Uterus (tissue), 4 donors: ENCODE measurements around the gene SLC6A7. TPM values are rescaled to one million over a fixed set of nuclear protein-coding genes. Genes with fewer than 3 reads are reported as not detected.

ENCODE experiments used
- DNase-seq, 2 donors: peaks; one replicate each; pipeline ENCODE4 v3.0.0-alpha.2; 2019 to 2020
- H3K27ac ChIP-seq, 2 donors: fragments of 200-600 bp; sonication (generic); 1 replicate in 1 of 2; 2 replicates in 1 of 2; pipeline ENCODE4 v1.5.1; 2016 to 2018
- H3K27me3 ChIP-seq, 2 donors: fragments of 200-600 bp; sonication (generic); one replicate each; pipeline ENCODE4 v1.5.1; 2018 to 2019; ENCODE audit warnings: control low read depth in 1 of 2
- H3K36me3 ChIP-seq, 2 donors: fragments of 200-600 bp; sonication (generic); one replicate each; pipeline ENCODE4 v1.5.1; 2019; ENCODE audit warnings: control low read depth in 1 of 2
- H3K4me1 ChIP-seq, 2 donors: fragments of 200-600 bp; sonication (generic); one replicate each; pipeline ENCODE4 v1.5.1; 2018 to 2019; ENCODE audit warnings: control low read depth in 1 of 2
- H3K4me3 ChIP-seq, 2 donors: fragments of 200-600 bp; sonication (generic); 1 replicate in 1 of 2; 2 replicates in 1 of 2; pipeline ENCODE4 v1.5.1; 2018 to 2019; ENCODE audit warnings: mild to moderate bottlenecking in 1 of 2
- H3K9me3 ChIP-seq, 2 donors: fragments of 200-600 bp; sonication (generic); one replicate each; pipeline ENCODE4 v1.5.1; 2019; ENCODE audit warnings: control low read depth in 1 of 2
- CTCF ChIP-seq, 4 experiments: fragments of 200-600 bp in 2 of 4; fragments of 450-650 bp in 2 of 4; sonication (generic) in 2 of 4; IDR thresholded peaks; one replicate each; pipeline ENCODE4 v1.5.1; 2016 to 2019; ENCODE audit warnings: antibody characterized with exemption in 4 of 4, mild to moderate bottlenecking in 2 of 4, moderate library complexity in 1 of 4
- POLR2A ChIP-seq, 2 donors: fragments of 450-650 bp; IDR thresholded peaks; one replicate each; pipeline ENCODE4 v1.6.1; 2016; ENCODE audit warnings: antibody characterized with exemption in 2 of 2, mild to moderate bottlenecking in 1 of 2, moderate library complexity in 1 of 2
- intact Hi-C: fragments of 100-400 bp; cut with DNase I; formaldehyde crosslinking; loops from one replicate; pipeline ENCODE4 v1.15.1; 2023; ENCODE audit warnings: low total_unique reads
- total RNA-seq, 4 donors: library from RNA; depleted of rRNA in 3 of 4; stranded (reverse); fragments of >200 nt in 3 of 4; gene quantifications; one replicate each; pipeline versions ENCODE4 v1.1.0 to v1.2.4, GENCODE V29; 2014 to 2023
- donor health status: DM: yes; HTN: yes; CAD: no.

The SLC6A7 gene
- total RNA-seq, 4 donors from 2014 or later: not detected

GRCh38 chr5:150222906-150223305 is 33.0 kb downstream of the SLC6A7 start:
- no peak for DNase-seq
- H3K27me3 ChIP-seq: no peaks in the 10 kb centered on the region
- no peak overlapping the region for H3K27ac ChIP-seq
- H3K4me1 ChIP-seq: no peaks in the 10 kb centered on the region
- H3K4me3 ChIP-seq: no peak overlapping the region
- H3K36me3 ChIP-seq: no peaks in the 10 kb centered on the region
- H3K9me3 ChIP-seq: no peaks in the 10 kb centered on the region
- no peak for TF ChIP-seq POLR2A (IDR thresholded peaks at IDR 0.05)
- TF ChIP-seq CTCF (IDR thresholded peaks at IDR 0.05): no peak
- intact Hi-C loops: no loop called here

DNA sequence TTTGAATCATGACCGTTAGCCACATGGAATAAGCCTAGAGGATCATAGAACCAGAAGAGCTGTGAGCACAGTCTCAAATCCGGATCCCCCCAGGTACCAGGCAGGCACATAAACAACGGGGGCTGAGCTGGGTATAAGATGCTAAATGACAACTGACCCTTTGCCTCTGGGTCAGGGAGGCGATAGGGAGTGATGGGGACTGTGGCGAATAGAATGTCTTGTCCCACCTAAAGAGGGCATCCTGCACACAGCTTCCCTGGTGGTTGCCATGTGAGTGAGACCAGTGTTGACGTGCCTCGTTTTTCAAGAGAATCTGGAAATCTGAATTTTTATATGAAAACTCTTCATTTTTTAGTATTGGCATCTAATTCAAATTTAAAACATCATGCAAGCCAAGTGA is 33.6 kb downstream of the SLC6A7 start:
- Histone ChIP-seq H3K4me3 (no peak overlapping the region), H3K36me3 (no peaks in the 10 kb centered on the region), H3K27ac (no peak overlapping the region), H3K27me3 (no peaks in the 10 kb centered on the region), H3K4me1 (no peaks in the 10 kb centered on the region), H3K9me3 (no peaks in the 10 kb centered on the region)
- no peak for DNase-seq
- no peak for TF ChIP-seq POLR2A (IDR thresholded peaks at IDR 0.05)
- no peak for TF ChIP-seq CTCF (IDR thresholded peaks at IDR 0.05)
- intact Hi-C loops: no loop called here

- H3K9me3 ChIP-seq: no peaks in the 10 kb centered on the region
- TF ChIP-seq CTCF (IDR thresholded peaks at IDR 0.05): no peak
- H3K27ac ChIP-seq: no peak overlapping the region
- DNase-seq: no peak
- no peaks in the 10 kb centered on the region for H3K27me3 ChIP-seq
- no peaks in the 10 kb centered on the region for H3K4me1 ChIP-seq
- no peak overlapping the region for H3K4me3 ChIP-seq
- no peaks in the 10 kb centered on the region for H3K36me3 ChIP-seq
- intact Hi-C loops: no loop called here
Observed at GRCh38 chr5:150224483-150225027, 34.7 kb downstream of the SLC6A7 start.

GRCh38 chr5:150227036-150227435 is 37.2 kb downstream of the SLC6A7 start:
- Histone ChIP-seq H3K27ac (no peak overlapping the region), H3K9me3 (no peaks in the 10 kb centered on the region), H3K27me3 (no peaks in the 10 kb centered on the region), H3K4me3 (no peak overlapping the region), H3K36me3 (no peaks in the 10 kb centered on the region), H3K4me1 (no peaks in the 10 kb centered on the region)
- no peak for DNase-seq
- TF ChIP-seq POLR2A (IDR thresholded peaks at IDR 0.05) (no peak), CTCF (IDR thresholded peaks at IDR 0.05) (no peak)
- intact Hi-C loops: no loop called here

- Histone ChIP-seq H3K36me3 (no peaks in the 10 kb centered on the region), H3K27ac (no peak overlapping the region), H3K9me3 (no peaks in the 10 kb centered on the region), H3K4me3 (no peak overlapping the region), H3K27me3 (no peaks in the 10 kb centered on the region), H3K4me1 (no peaks in the 10 kb centered on the region)
- intact Hi-C loops: no loop called here
- TF ChIP-seq POLR2A (IDR thresholded peaks at IDR 0.05) (no peak), CTCF (IDR thresholded peaks at IDR 0.05) (no peak)
- no peak for DNase-seq
Observed at GRCh38 chr5:150227606-150228273, 37.9 kb downstream of the SLC6A7 start.
